ES-I3 (cell line): Measurements from ENCODE around the gene UGT1A7.
"Not testable (repeated sequence)": the region's sequence is repeated elsewhere in the genome, so short reads cannot be mapped to it uniquely, and the experiment has no call there.

Source experiments
- H3K36me3 ChIP-seq: 2 replicates; pipeline ENCODE4 v1.6.1; 2013; ENCODE audit warnings: mild to moderate bottlenecking, low read length, control low read depth, moderate library complexity; ENCODE audit not compliant: insufficient read depth
- H3K4me1 ChIP-seq: 2 replicates; pipeline ENCODE4 v1.6.1; 2013; ENCODE audit warnings: mild to moderate bottlenecking, control low read depth, low read length; ENCODE audit not compliant: insufficient read depth
- H3K9ac ChIP-seq: 2 replicates; pipeline ENCODE4 v1.6.1; 2013; ENCODE audit warnings: low read depth, mild to moderate bottlenecking, low read length, moderate library complexity
- H3K9me3 ChIP-seq: 2 replicates; pipeline ENCODE4 v1.6.1; 2013; ENCODE audit warnings: mild to moderate bottlenecking, low read length, moderate library complexity; ENCODE audit not compliant: control insufficient read depth, insufficient read depth

Gene UGT1A7

DNA sequence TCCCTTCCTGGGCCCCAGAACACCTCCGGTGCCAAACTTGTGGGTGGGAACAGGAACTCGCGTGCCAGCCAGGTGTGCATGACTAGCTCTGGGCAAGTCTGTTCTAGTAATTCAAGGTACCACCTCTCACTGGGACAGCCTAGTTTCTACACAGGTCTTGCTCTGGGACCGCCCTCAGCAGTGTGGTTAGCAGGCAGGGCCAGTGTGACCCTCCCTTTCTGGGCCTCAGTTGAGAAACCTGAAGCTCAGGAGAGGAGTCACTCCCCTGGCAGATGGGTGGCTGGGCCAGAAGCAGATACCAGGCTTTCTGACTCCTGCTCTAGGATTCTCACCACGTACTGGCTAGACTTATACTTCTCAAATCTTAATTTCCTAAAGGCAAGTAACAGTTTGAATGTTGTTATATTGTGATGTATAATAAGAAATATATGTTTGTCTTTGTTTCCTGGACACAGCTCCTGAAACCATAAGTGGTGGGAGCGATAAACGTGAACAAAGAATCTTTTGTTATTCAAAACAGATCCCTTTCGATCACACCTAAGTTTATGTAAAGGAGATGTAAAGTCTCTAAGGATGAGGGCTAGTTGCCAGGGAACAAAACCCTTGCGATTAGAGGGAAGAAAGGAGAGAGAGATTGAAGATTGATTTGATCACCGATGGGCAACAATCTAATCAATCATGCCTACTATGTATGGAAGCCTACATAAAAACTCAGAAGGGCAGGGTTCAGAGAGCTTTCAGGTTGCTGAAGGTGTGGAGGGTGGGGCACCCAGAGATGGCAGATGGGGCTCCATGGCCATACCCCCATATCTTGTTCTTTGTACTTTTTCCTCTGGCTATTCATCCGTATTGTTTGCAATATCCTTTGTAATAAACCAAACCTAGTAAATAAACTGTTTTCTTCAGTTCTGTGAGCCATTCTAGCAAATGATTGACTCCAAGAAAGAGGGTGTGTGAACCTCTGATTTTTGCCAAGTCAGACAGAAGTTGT lies 10.0 kb downstream of the UGT1A7 start:
- H3K9ac ChIP-seq = no peak overlapping the region
- no peaks in the 10 kb centered on the region for H3K9me3 ChIP-seq
- H3K4me1 ChIP-seq = peaks cover 16% of the 10 kb centered on the region

DNA sequence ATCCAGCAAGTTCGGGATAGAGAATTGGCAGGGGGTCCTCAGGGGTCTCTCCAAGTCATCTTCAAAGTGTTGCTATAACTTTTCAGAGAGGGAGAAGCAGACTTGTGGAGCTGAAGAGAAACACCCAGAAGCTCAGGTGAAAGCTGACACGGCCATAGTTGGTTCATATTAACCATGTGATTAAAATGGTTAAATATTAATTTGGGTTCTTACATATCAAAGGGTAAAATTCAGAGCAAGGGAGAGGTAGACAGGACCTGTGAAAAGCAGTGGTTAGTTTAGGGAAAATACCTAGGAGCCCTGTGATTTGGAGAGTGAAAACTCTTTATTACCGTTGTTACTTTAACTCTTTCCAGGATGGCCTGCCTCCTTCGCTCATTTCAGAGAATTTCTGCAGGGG lies 10.9 kb downstream of the UGT1A7 start, which contains the start of gene UGT1A6:
UGT1A6 (plus strand) TSS at position 243 of the 400 bp plus-strand sequence; CDS start at position 358, 115 bp downstream.
- Histone ChIP-seq H3K36me3 (no peaks in the 10 kb centered on the region), H3K9ac (no peak within 1 kb of the TSS), H3K4me1 (peaks cover 16% of the 10 kb centered on the region), H3K9me3 (no peaks in the 10 kb centered on the region)

More for the DNA sequence above, 10.0 kb downstream of the UGT1A7 start:
- no peaks in the 10 kb centered on the region for H3K36me3 ChIP-seq

DNA sequence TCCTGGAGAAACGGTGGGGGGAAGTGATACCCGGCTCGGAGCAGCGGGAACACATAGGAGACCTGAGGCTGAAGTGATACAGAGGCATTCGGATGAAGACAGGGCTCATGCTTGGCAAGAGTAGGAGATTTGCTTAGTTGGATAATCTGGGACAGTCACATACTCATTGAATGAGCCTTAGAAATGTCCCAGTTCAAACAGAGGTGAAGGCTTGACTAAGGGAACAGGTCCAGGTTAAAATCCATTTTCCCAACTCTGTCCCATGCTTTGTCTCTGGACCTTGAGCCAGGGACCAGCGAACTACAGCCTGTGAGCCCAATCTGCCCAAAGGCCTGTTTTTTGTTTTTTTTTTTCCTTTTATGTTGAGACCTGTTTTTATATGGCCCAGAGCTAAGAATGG lies 12.3 kb downstream of the UGT1A7 start:
- H3K36me3 ChIP-seq = no peaks in the 10 kb centered on the region
- H3K4me1 ChIP-seq = peaks cover 16% of the 10 kb centered on the region
- no peak overlapping the region for H3K9ac ChIP-seq
- H3K9me3 ChIP-seq = no peaks in the 10 kb centered on the region

- H3K9ac ChIP-seq = no peak overlapping the region
These were observed 17.0 kb downstream of the UGT1A7 start for GRCh38 chr2:233698740-233699139.

DNA sequence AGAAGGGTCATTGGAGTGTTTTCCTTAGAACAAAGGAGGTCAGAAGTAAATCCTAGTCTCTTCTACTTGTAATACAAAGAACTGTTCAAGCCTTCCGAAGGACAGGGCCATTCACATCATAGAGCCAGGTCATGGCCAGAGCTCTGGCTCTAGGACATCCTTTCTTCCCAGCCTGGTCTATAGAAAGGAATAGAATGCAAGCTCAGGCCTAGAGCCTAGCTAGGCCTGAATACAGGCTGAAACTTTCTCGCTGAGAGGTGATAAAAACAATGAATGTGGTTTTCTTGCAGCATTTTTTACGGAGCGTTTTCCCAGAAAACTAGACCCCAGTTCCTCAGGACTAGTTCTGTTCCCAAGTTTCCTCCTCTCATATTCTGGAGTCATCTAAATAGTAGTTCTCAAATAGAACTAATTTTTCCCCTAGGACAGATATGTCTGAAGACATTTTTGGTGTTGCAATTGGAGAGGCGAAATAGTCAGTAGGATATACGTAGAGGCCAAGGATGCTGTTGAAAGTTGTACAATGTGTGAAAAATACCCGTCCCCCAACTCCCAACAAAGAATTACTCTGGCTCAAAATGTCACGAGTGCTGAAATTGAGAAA lies 17.8 kb downstream of the UGT1A7 start:
- Histone ChIP-seq H3K4me1 (no peaks in the 10 kb centered on the region; the same call in 1 of the 2 replicates), H3K9ac (no peak overlapping the region), H3K36me3 (no peaks in the 10 kb centered on the region), H3K9me3 (no peaks in the 10 kb centered on the region)

More at GRCh38 chr2:233698740-233699139, 17.0 kb downstream of the UGT1A7 start:
- no peaks in the 10 kb centered on the region; the same call in 1 of the 2 replicates for H3K4me1 ChIP-seq
- H3K9me3 ChIP-seq = no peaks in the 10 kb centered on the region
- no peaks in the 10 kb centered on the region for H3K36me3 ChIP-seq

- Histone ChIP-seq H3K36me3 (no peaks in the 10 kb centered on the region), H3K9ac (no peak overlapping the region), H3K4me1 (no peaks in the 10 kb centered on the region; the same call in 1 of the 2 replicates), H3K9me3 (no peaks in the 10 kb centered on the region)
These were observed 18.4 kb downstream of the UGT1A7 start for GRCh38 chr2:233700028-233700635.

- H3K9ac ChIP-seq, H3K4me1 ChIP-seq, H3K9me3 ChIP-seq, H3K36me3 ChIP-seq: not testable (repeated sequence)
These were observed 19.1 kb downstream of the UGT1A7 start for GRCh38 chr2:233700842-233701241.

- Histone ChIP-seq H3K9ac (no peak overlapping the region), H3K9me3 (no peaks in the 10 kb centered on the region), H3K36me3 (no peaks in the 10 kb centered on the region), H3K4me1 (no peaks in the 10 kb centered on the region; the same call in 1 of the 2 replicates)
These were observed 20.5 kb downstream of the UGT1A7 start for GRCh38 chr2:233702238-233702637.

- no peaks in the 10 kb centered on the region for H3K9me3 ChIP-seq
- no peaks in the 10 kb centered on the region for H3K36me3 ChIP-seq
- no peaks in the 10 kb centered on the region; the same call in 1 of the 2 replicates for H3K4me1 ChIP-seq
- H3K9ac ChIP-seq = no peak overlapping the region
These were observed 24.3 kb downstream of the UGT1A7 start for GRCh38 chr2:233705911-233706506.

DNA sequence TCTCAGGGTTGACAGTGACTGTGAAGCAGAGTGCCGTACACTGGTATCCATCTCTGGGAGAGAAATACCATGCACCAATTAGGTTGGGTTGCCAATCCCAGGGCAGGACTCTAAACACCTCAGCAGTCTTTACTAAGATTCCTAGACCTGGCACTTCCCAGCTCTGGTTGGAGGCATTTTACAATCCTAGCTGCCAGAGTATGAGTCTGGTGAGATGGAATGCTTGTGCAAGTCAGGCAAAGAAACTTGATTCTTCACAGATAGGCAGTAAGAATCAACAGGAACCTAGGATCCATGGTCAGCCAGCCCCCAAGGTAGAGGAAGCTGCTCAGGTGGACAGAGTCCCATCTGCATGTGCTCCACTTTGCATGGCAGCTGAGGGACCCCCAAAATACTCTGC lies 25.0 kb downstream of the UGT1A7 start:
- Histone ChIP-seq H3K4me1 (no peaks in the 10 kb centered on the region; the same call in 1 of the 2 replicates), H3K9ac (no peak overlapping the region), H3K9me3 (no peaks in the 10 kb centered on the region), H3K36me3 (no peaks in the 10 kb centered on the region)

- H3K36me3 ChIP-seq = no peaks in the 10 kb centered on the region
- H3K9me3 ChIP-seq = no peaks in the 10 kb centered on the region
- H3K9ac ChIP-seq = no peak overlapping the region
- no peaks in the 10 kb centered on the region; the same call in 1 of the 2 replicates for H3K4me1 ChIP-seq
These were observed 26.4 kb downstream of the UGT1A7 start for GRCh38 chr2:233707940-233708644.

GRCh38 chr2:233708942-233709341 lies 27.2 kb downstream of the UGT1A7 start:
- Histone ChIP-seq H3K9me3 (no peaks in the 10 kb centered on the region), H3K36me3 (no peaks in the 10 kb centered on the region), H3K9ac (no peak overlapping the region), H3K4me1 (no peaks in the 10 kb centered on the region; the same call in 1 of the 2 replicates)

GRCh38 chr2:233711312-233712008 lies 29.8 kb downstream of the UGT1A7 start:
- Histone ChIP-seq H3K36me3 (no peaks in the 10 kb centered on the region), H3K9ac (no peak overlapping the region), H3K9me3 (no peaks in the 10 kb centered on the region), H3K4me1 (no peaks in the 10 kb centered on the region; the same call in 1 of the 2 replicates)
